Right forelimb (tissue), 1 donor: ENCODE data around the gene C5orf58.

Experiments used
- DNase-seq: peaks from one replicate; pipeline ENCODE4 v3.0.0-alpha.2; 2018

Gene C5orf58

GRCh38 chr5:170261528-170262043 is 28.8 kb downstream of the C5orf58 start:
- DNase-seq: no peak

GRCh38 chr5:170262061-170263045 is 29.6 kb downstream of the C5orf58 start:
- no peak for DNase-seq

GRCh38 chr5:170263906-170264305 is 31.1 kb downstream of the C5orf58 start:
- no peak for DNase-seq

- DNase-seq: peak; percentile 75
Measured at GRCh38 chr5:170265522-170265921, 32.7 kb downstream of the C5orf58 start.

GRCh38 chr5:170266570-170267381 is 34.0 kb downstream of the C5orf58 start:
- no peak for DNase-seq

DNA sequence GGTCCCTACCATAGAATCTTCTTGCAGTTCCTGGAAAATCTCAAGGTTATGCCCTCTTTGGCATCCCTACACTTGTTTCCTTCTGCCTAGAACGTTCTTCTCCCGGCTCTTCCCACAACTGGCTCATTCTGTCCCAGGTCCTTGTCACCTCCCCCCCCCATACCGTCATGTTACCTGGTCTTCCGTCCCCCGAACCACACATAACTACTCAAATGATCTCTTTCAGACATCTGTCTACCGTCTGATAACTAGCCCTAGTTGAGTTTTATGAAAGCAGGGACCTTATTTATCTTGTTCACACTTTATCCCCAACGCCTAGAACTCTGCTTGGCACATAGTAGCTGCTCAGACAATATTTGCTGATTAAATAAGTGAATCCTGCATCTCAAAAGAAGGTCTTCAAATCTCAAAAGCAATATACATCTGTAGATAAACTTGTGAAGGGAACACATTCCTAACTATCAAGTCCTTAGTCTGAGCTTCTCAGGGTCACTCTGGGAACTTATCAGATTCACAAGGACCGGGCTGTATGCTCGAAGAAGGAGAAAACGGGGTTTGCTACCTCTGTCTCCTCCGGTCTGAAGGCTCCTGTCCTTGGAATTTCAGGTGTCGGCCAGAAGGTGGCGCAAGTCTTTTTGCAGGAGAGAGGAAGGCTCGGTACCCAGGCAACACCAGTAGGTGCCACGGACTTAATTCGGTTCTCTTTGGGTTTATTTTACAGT is 34.8 kb downstream of the C5orf58 start:
- peak; percentile 73 for DNase-seq

DNA sequence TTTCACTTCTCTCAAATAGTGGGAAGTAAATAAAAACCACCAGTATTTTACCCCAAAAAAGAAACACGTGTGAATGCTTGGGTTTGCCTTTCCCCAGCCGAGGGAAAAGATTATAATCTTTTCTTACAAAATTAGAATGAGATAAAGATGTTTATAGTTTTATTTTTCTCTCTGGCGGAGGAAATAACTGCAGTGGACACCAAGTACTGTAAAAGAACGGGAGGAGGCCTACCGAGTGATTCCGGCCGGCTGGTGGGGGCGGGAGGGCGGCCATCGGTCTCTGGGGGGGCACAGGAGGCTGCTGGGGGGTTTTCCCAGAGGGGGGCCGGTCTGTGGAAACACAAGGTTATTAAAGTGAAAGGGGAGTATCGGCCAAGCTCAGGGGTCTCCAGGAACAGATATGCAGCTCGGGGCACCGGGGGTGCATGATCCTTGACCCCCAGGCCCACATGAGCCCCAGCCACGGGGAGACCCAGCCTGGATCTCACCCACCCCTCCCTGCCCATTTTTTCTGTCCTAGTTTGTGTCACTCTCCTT is 35.4 kb downstream of the C5orf58 start:
- no peak for DNase-seq

DNA sequence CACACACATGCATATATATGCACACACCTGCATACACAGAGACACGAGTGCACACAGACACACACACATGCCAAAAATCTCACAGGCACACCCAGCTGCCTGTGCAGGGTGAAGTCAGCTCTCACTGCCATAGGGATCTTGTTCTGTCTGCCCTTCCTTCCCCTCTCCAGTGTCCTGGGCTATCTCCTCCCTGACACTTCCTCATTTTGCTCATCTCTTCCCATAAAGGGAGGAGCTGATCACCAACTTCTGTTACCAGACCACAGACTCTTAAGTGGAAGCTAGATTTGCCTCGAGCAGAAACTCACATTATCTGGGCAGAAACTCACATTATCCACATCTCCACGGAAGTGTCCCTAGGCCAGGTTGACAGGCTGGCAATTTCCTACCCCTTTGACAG is 36.1 kb downstream of the C5orf58 start:
- DNase-seq: no peak

GRCh38 chr5:170269579-170269978 is 36.8 kb downstream of the C5orf58 start:
- DNase-seq: no peak

DNA sequence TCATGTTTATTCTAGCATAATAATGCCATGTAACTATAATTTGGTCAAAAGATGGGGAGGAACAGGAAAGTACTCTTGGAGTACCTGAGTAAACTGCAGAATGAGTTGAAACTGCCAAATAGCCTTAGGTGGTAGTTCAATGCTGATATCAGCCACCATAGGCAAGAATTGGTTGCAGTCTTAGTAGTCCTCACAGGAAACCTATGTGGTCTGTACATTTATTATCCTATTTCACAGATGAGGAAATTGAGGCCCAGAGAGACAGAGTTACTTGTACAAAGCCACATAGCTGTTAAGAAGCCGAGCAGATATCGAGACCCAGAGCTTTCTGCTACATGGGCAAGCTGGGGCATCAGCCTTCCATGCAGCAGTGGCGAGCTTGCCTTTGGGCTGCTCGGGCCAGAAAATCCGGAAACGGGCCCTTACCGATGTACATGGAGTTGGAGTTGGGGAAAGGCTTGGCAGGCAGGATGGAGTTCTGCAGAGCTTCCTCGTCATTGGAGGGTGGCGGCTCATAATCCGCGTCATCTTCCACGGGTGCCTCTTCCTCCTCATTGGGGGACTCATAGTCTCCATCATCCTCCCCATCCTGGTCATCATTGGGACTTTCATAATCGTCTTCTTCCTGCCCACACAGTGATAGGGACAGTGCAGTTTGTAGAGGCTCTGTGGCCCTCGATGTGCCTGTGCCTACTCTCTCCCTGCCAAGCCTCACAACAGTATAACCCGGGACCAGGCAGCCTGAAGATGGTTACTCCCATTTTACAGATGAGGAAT is 37.7 kb downstream of the C5orf58 start:
- no peak for DNase-seq

DNA sequence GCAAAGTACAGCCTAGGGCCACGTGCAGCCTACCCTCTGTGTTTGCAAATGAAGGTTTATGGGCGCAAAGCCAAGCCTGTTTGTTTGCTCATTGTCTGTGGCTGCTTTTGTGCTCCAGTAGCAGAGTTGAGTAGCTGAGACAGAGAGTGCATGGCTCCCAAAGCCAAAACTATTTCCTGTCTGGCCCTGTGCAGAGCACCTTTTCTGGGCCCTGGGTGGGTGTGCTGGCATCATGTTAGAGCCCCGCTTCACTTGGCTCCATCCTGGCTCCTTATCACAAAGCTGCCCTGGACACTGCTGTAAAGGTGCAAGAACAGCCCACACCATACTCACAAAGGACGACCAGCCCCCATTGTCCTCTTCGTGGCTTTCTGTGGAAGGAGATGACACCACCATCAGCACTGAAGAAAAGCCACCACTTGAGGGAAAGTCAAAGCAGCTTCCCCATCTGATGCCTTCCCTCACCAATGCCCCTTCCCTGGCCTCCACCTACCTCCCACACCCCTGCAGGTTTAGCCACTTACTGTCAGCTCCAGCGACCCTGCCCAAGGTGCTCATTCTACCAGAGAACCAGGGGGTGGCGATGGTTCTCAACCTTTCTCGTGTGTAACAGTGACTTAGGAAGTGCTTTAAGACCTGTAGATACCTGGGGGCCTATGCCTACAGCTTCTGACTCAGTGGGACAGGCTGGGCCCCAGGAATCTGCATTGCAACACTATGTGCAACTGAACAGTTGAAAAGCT is 41.4 kb downstream of the C5orf58 start:
- DNase-seq: no peak

DNA sequence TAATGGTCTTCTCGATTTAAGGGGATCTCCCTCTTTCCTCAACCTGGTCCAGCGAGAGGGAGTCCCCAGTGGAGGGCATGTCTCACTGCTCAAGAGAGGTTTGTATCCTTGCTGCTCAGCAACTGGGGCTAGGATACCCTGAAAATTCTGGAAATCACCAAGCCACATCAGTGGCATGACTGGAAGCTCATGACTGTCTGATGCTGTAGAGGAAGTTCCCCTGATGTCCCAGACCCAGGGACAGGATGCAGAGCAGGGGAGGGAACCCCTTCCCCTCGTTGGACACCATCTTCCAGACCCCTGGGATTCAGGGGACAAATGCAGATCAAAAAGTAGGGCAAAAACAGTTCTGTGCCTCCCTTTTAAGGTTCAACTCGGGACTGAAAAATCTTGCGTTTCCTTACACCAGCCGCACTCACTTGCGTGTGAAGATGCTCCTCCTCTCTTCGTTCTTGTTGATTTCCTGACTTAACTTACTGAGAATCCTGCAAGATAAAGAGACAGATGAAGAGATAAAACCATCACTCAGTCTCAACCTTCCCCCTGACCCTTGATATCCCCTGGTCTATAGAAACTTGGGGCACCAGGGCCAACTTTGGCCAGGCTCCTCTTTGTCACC is 42.7 kb downstream of the C5orf58 start:
- no peak for DNase-seq

DNA sequence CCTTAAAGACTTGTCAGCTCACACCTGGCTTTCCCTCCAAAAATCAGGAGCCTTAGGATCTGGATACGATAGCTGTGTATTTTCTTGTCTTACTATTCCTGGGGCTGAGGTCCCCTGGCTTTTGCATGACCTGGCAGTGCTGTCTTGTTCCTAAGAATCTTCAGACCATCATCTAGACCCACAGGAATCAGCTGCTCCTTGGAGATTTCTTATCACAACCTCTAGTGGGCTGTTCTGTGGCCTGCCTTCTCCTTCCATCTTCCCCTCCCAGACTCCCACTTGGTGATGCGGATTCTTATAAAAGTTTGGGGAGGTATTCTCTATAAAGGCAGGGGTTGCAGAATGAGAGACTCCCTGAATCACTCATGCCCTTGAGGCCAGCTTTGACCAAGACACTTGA is 43.4 kb downstream of the C5orf58 start:
- no peak for DNase-seq

GRCh38 chr5:170277867-170278281 is 45.1 kb downstream of the C5orf58 start:
- no peak for DNase-seq

GRCh38 chr5:170278611-170279458 is 46.0 kb downstream of the C5orf58 start:
- no peak for DNase-seq

- DNase-seq: no peak
Measured at GRCh38 chr5:170279459-170279817, 46.7 kb downstream of the C5orf58 start.

- DNase-seq: no peak
Measured at GRCh38 chr5:170280011-170280493, 47.3 kb downstream of the C5orf58 start.

DNA sequence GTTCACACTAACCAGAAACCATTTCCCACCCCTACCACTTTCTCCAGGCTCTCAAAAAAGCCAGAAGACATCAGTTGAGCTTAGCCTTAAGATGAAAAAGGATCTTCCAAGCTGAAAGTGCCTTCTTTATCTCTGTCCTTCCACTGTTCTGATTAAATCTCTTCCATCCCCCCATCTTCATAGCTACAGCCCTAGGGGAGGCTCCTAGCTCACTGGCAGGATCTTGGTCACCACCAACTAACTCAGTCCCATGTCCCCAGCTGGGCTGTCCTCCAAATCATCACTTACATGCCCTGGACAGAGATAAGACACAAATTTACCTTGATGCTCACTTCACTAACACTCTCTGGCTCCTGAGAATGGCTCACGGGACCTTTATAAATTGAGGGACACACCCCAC is 50.5 kb downstream of the C5orf58 start:
- no peak for DNase-seq

DNA sequence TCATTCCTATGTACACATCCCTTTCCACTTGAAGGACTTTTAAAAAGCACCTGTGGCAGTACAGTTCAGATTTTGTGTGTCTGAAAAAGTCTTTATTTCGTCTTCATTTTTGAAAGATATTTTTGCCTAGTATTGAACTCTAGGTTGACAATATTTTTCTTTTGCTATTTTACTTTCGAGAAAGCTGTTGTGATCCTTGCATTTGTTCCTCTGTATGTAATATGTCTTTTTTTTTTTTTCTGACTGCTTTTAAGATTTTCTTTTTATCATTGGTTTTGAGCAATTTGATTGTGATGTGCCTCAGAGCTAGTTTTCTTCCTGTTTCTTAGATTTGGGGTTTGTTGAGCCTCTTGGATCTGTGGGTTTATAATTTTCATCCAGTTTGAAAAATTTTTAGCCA is 51.4 kb downstream of the C5orf58 start:
- no peak for DNase-seq
